CD14-positive monocyte (primary cell): ENCODE measurements around the gene SLC39A7. TPM values are rescaled to one million over a fixed set of nuclear protein-coding genes. Genes with fewer than 3 reads are reported as not detected.

Source experiments
- DNase-seq, 3 donors: peaks; one replicate each; pipeline ENCODE4 v3.0.0-alpha.2; 2011 to 2022
- H2AFZ ChIP-seq: 2 replicates; pipeline ENCODE4 v1.6.0; 2012; ENCODE audit warnings: mild to moderate bottlenecking, low read depth, low read length, inconsistent platforms; ENCODE audit not compliant: insufficient read depth, poor library complexity, severe bottlenecking
- H3K27ac ChIP-seq, 2 donors: 1 replicate in 1 of 2; 2 replicates in 1 of 2; pipeline ENCODE4 v1.5.1; 2012 to 2013; ENCODE audit warnings: low read length in 2 of 2, control low read depth in 1 of 2, inconsistent platforms in 1 of 2, low read depth in 1 of 2, mild to moderate bottlenecking in 1 of 2
- H3K27me3 ChIP-seq, 2 donors: one replicate each; pipeline versions ENCODE4 v1.6.0 to v1.6.1; 2011 to 2013; ENCODE audit warnings: low read length in 2 of 2; ENCODE audit not compliant: control insufficient read depth in 2 of 2, insufficient read depth in 2 of 2
- H3K36me3 ChIP-seq, 2 donors: replicated peaks in 1 of 2; 1 replicate in 1 of 2; 2 replicates in 1 of 2; pipeline versions ENCODE4 v1.5.1 to v1.6.1; 2012 to 2013; ENCODE audit warnings: low read length in 2 of 2, control low read depth in 1 of 2, inconsistent platforms in 1 of 2, mild to moderate bottlenecking in 1 of 2; ENCODE audit not compliant: insufficient read depth in 2 of 2, control insufficient read depth in 1 of 2
- H3K4me1 ChIP-seq, 2 donors: 1 replicate in 1 of 2; 2 replicates in 1 of 2; pipeline versions ENCODE4 v1.5.1 to v1.6.1; 2012 to 2013; ENCODE audit warnings: low read length in 2 of 2, control low read depth in 1 of 2, inconsistent platforms in 1 of 2, mild to moderate bottlenecking in 1 of 2, moderate library complexity in 1 of 2; ENCODE audit not compliant: insufficient read depth in 2 of 2, control insufficient read depth in 1 of 2
- H3K4me2 ChIP-seq: replicated peaks from 2 replicates; pipeline ENCODE3; 2012; ENCODE audit warnings: low read length, moderate library complexity, mild to moderate bottlenecking; ENCODE audit not compliant: poor library complexity, severe bottlenecking; ENCODE audit errors: extremely low read depth
- H3K4me3 ChIP-seq, 3 experiments: fragments of 200-600 bp in 1 of 3; sonication (generic) in 1 of 3; replicated peaks in 1 of 3; 1 replicate in 2 of 3; 2 replicates in 1 of 3; pipeline ENCODE4 v1.5.1; 2011 to 2013; ENCODE audit warnings: low read length in 3 of 3, mild to moderate bottlenecking in 3 of 3, control low read depth in 2 of 3, low read depth in 2 of 3, inconsistent platforms in 1 of 3, moderate library complexity in 1 of 3
- H3K79me2 ChIP-seq: 2 replicates; pipeline ENCODE4 v1.6.0; 2012; ENCODE audit warnings: mild to moderate bottlenecking, control low read depth, inconsistent platforms, low read length, moderate library complexity; ENCODE audit not compliant: insufficient read depth
- H3K9ac ChIP-seq: 2 replicates; pipeline ENCODE4 v1.6.0; 2017; ENCODE audit warnings: low read length, mild to moderate bottlenecking; ENCODE audit not compliant: insufficient read depth, poor library complexity, severe bottlenecking
- H3K9me3 ChIP-seq, 2 donors: replicated peaks in 1 of 2; 1 replicate in 1 of 2; 2 replicates in 1 of 2; pipeline versions ENCODE4 v1.5.1 to v1.6.1; 2012 to 2013; ENCODE audit warnings: low read length in 2 of 2, control low read depth in 1 of 2; ENCODE audit not compliant: control insufficient read depth in 1 of 2, insufficient read depth in 1 of 2
- H4K20me1 ChIP-seq: 2 replicates; pipeline ENCODE4 v1.6.0; 2012; ENCODE audit warnings: mild to moderate bottlenecking, low read length, control low read depth, moderate library complexity; ENCODE audit not compliant: insufficient read depth
- H3K27ac Mint-ChIP-seq, 7 donors: one replicate each; pipeline ENCODE4 v1.8.0; 2020; ENCODE audit warnings: mild to moderate bottlenecking in 7 of 7, mixed read lengths in 7 of 7, moderate library complexity in 6 of 7, inconsistent platforms in 2 of 7
- H3K27me3 Mint-ChIP-seq, 3 donors: one replicate each; pipeline ENCODE4 v1.8.0; 2021 to 2022; ENCODE audit warnings: low read depth in 3 of 3, mild to moderate bottlenecking in 3 of 3, mixed read lengths in 3 of 3, moderate library complexity in 3 of 3, inconsistent platforms in 1 of 3
- H3K36me3 Mint-ChIP-seq, 2 donors: one replicate each; pipeline ENCODE4 v1.8.0; 2020; ENCODE audit warnings: mixed read lengths in 2 of 2, inconsistent platforms in 1 of 2, mild to moderate bottlenecking in 1 of 2
- H3K4me1 Mint-ChIP-seq: one replicate; pipeline ENCODE4 v1.8.0; 2020; ENCODE audit warnings: mild to moderate bottlenecking, mixed read lengths
- H3K4me3 Mint-ChIP-seq, 2 donors: one replicate each; pipeline ENCODE4 v1.8.0; 2020; ENCODE audit warnings: mild to moderate bottlenecking in 2 of 2, mixed read lengths in 2 of 2, moderate library complexity in 1 of 2
- H3K9me3 Mint-ChIP-seq, 7 donors: one replicate each; pipeline ENCODE4 v1.8.0; 2020 to 2022; ENCODE audit warnings: mixed read lengths in 7 of 7, mild to moderate bottlenecking in 6 of 7, moderate library complexity in 6 of 7, inconsistent platforms in 2 of 7
- CTCF ChIP-seq: fragments of 200-600 bp; IDR thresholded peaks from one replicate; pipeline ENCODE4 v1.8.0; 2022; ENCODE audit warnings: antibody characterized with exemption, mild to moderate bottlenecking
- WGBS: methylation state at CpG from one replicate; pipeline ENCODE4 v1.1.5; 2013; ENCODE audit warnings: missing lambda C conversion rate; ENCODE audit not compliant: insufficient coverage; 5-methylcytosine and 5-hydroxymethylcytosine counted together
- intact Hi-C, 2 donors: fragments of 100-400 bp; cut with micrococcal nuclease; formaldehyde crosslinking; loops; one replicate each; pipeline versions ENCODE4 v1.15.0 to v1.15.1; 2023
- polyA plus RNA-seq, 3 donors: library from polyadenylated mRNA; depleted of rRNA in 1 of 3; unstranded in 2 of 3; stranded (reverse) in 1 of 3; fragments of 300-500 nt in 2 of 3; fragments of >200 nt in 1 of 3; fragmentation: Illumina TruSeq in 2 of 3; gene quantifications; 1 replicate in 2 of 3; 2 replicates in 1 of 3; pipeline ENCODE4 v1.2.3, GENCODE V29; 2012 to 2021

SLC39A7 gene
- polyA plus RNA-seq, 3 donors: 14.5 to 32.7 (median 17.7) TPM

DNA sequence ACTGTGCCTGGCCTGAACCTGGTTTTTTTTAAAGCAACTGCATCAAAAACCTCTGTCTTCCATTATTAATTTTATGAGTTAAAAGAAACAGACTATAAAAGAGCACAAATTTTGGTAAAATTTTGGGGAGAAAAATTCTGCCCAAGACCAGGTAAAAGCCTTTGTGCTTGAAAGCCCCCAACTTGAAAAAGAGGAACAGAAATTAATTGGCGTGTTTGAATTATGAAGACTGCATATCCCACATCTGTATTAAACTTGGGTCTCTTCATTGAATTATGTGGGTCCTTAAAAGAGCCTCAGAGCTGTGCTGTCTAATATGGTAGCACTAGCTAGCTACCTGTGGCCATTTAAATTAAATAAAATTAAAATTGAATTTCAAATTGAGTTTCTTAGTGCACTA, 49.6 kb upstream of the SLC39A7 start:
- Mint-ChIP-seq H3K36me3 (no peaks in the 10 kb centered on the region), H3K4me3 (no peak overlapping the region), H3K9me3 (peaks cover 9 to 26% (median 18%) of the 10 kb centered on the region in 7 donors), H3K27ac (no peak overlapping the region), H3K4me1 (no peaks in the 10 kb centered on the region), H3K27me3 (peaks cover 7 to 12% (median 8%) of the 10 kb centered on the region in 3 donors)
- Histone ChIP-seq H4K20me1 (no peaks in the 10 kb centered on the region), H3K4me1 (no peaks in the 10 kb centered on the region), H3K9ac (no peak overlapping the region), H3K27ac (no peak overlapping the region), H3K36me3 (no peaks in the 10 kb centered on the region), H3K4me2 (no peak overlapping the region), H2AFZ (no peak overlapping the region), H3K9me3 (peaks cover 11 to 15% of the 10 kb centered on the region in 2 donors), H3K79me2 (no peaks in the 10 kb centered on the region), H3K27me3 (peaks cover 5% of the 10 kb centered on the region in 2 donors), H3K4me3 (no peak overlapping the region)
- TF ChIP-seq CTCF: no peak
- intact Hi-C loops: no loop called here
- no peak for DNase-seq
- WGBS: no CpG with 5 or more reads among the region's 1 CpG

DNA sequence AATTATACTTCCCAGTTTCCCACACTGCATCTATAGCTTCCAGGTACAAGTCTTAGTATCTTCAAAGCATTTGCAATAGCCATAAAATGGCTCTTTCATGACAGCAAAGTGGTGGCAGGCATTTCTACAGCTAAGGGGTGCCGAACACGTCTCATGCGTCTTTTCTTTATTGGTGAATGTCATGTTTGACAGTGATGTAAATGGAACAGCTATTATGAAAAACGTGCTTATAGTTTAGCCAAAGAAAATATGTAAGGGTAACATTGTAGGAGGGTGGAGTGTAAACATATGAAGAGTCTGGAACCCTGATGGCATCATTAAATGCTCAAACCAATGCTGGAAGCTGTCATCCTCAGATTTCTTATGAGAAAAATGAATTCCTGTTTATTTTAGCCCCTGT, 46.3 kb upstream of the SLC39A7 start:
- H3K9me3 Mint-ChIP-seq: peaks cover 9 to 26% (median 18%) of the 10 kb centered on the region in 7 donors
- no peak for DNase-seq
- intact Hi-C loops: no loop called here
- 100% methylated on average over 3 of the region's 4 CpGs for WGBS
- Histone ChIP-seq H3K79me2 (no peaks in the 10 kb centered on the region), H3K9me3 (peaks cover 11 to 15% of the 10 kb centered on the region in 2 donors), H3K9ac (no peak overlapping the region), H3K27ac (no peak overlapping the region), H3K4me2 (no peak overlapping the region), H3K27me3 (peaks cover 2 to 5% of the 10 kb centered on the region in 2 donors), H3K4me1 (no peaks in the 10 kb centered on the region), H3K36me3 (no peaks in the 10 kb centered on the region), H2AFZ (no peak overlapping the region), H3K4me3 (no peak overlapping the region), H4K20me1 (no peaks in the 10 kb centered on the region)
- no peak overlapping the region for H3K4me3 Mint-ChIP-seq
- H3K27ac Mint-ChIP-seq: no peak overlapping the region
- TF ChIP-seq CTCF: no peak
- H3K36me3 Mint-ChIP-seq: no peaks in the 10 kb centered on the region
- peaks cover 2 to 9% (median 4%) of the 10 kb centered on the region in 3 donors for H3K27me3 Mint-ChIP-seq
- no peaks in the 10 kb centered on the region for H3K4me1 Mint-ChIP-seq
